SW480 (cell line): ENCODE measurements around the gene SSH3.
A peak's percentile ranks its signal among the peaks of the same experiment; 100 is the strongest.
"Not testable (repeated sequence)": the region's sequence is repeated elsewhere in the genome, so short reads cannot be mapped to it uniquely, and the experiment has no call there.

Experiments
- DNase-seq: peaks from one replicate; pipeline ENCODE4 v3.0.0-alpha.2; 2016; ENCODE audit warnings: low spot score

SSH3 gene

GRCh38 chr11:67303132-67303834 is at the start of gene SSH3:
Gene SSH3 (plus strand): TSS chr11:67303530. CDS start chr11:67303626, 96 bp downstream.
- DNase-seq = peak; percentile 86

GRCh38 chr11:67253872-67254624 is 49.3 kb upstream of the SSH3 start:
- no peak for DNase-seq

DNA sequence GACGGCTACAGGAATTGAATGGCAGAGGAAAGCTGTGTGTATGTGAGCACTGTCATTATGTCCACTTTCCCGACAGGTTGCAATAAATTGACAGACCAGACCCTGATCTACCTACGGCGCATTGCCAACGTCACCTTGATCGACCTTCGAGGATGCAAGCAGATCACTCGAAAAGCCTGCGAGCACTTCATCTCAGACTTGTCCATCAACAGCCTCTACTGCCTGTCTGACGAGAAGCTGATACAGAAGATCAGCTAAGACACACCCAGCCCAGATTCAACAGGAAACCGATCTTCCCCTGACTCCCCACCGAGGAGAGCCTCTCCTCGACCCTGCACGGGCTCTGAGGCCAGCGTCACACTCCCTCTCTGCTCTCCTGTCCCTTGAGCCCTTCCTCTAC is 48.5 kb upstream of the SSH3 start:
- no peak for DNase-seq

GRCh38 chr11:67255353-67255752 is 48.0 kb upstream of the SSH3 start:
- no peak for DNase-seq

DNA sequence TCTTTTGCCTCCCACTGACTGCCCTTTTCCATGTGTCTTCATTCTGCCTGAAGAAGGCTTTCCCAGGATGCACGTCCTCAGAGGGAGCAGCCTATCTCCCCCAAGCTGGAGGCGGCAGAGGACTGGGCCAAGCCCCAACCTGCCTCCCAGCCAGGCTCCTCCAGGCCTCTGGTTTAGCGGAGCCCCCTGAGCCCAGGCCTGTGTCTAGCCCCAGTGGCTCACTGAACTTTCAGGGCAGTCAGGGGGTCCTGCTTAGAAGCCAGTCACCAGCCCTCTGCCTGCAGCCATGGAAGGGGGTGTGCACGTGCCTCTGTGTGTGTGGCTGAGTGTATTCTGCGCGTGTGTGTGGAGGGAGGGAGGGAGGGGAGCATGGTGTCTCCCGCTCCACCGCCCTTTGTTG is 47.5 kb upstream of the SSH3 start:
- DNase-seq = no peak

DNA sequence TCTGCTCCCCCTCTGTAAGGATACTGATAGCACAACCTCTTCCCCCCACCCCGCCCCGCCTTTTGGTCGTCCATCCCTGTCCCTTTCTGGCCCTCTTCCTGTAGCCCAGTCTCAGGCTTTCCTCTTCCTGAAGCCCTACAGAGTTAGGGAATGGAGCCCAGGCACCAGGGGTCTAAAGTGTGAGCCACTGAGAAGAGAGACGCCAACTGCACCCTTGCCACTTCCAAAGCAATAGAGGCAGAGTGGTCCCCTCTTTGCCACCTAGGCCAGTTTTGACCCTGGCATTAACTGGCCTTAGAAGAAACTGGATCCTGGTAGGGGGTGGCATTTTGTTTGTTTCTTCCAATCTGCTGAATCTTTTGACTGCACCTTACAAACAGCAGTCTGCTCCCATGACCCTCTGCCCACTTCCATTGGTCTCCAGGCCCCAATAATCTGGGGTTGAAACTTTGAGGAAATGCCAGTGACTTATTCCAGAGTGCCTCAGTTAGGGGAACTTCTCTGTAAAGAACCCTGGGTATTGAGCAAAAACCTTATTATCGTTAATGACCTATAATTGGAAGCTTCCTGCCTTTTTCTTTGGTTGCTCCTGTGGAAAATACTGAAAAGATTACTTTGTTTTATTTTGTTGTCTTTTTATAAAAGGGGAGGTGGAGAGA is 46.7 kb upstream of the SSH3 start:
- DNase-seq = no peak

GRCh38 chr11:67260406-67260805 is 42.9 kb upstream of the SSH3 start:
- DNase-seq = no peak

DNA sequence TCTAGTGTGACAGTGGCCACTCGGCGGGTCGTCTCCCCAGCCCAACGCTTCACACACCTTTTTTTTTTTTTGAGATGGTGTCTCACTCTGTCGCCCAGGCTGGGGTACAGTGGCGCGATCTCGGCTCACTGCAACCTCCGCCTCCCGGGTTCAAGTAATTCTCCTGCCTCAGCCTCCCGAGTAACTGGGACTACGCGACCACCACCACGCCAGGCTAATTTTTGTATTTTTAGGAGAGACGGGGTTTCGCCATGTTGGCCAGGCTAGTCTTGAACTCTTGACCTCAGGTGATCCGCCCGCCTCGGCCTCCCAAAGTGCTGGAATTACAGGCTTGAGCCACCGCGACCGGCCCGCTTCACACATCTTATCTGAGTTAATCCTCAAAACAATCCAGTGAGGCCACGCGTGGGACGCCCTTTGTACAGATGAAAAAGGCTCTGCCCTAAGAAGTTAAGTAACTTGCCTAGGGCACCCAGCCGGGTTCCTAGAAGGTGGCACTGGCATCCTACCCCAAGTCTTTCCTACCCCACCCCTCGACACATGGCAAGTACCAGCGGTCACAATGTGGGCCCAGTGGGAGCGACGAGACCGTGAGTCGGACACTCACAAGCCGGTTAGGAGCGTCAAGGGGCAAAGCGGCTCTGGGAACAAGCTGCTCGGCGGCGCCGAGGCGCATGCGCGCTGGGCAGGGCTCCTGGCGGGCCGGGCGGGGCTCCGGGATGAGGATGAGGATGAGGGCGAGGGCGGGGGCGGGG is 42.3 kb upstream of the SSH3 start:
- not testable (repeated sequence) for DNase-seq

DNA sequence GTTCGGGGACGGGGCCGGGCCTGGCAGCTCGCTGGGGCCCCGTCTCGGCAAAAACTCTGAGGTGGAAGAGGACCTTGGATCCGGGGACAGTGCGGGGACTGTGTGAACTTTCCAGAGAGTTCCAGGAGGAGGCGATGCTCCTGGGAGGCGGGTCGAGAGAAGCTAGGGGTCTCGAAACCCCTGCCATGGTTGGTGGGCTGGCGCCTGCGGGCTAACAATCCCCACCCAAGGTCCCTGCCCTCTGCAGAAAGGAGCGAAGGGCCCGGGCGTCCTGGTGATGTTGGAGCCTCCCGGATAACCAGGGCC is 41.7 kb upstream of the SSH3 start:
- no peak for DNase-seq

DNA sequence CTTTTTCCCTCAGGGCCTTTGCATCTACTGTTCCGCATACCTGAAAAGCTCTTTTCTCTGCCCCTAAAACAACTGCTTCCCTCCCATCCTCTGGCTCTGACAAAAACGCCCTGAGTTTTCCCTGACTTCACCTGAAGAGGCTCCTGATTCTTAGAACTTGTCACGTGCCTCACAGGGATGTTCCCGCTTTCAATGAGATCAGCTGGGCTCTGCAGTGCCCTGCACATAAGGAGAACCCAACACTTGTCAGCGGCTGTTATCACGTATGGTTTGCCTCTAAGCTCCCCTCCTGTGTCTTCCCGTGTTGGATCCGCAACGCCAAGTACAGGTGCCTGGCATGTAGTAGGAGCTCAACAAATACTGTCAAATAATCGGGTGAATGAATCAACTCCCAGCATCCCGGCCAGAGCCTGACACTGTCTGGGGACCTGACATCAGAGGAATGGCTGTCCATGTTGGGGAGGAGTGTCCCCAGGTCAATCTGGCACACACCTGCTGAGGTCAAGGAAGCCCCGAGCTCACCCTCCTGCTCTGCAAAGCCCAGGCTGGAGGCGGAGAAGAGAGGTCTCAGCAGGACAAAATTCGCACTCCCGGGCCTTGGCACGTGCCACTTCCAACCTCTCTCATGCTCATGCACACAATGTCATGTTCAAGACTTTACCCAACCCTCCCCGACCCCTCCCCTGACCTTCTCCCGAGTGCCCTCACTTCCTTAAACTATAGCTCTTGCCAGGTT is 41.2 kb upstream of the SSH3 start:
- DNase-seq = no peak

DNA sequence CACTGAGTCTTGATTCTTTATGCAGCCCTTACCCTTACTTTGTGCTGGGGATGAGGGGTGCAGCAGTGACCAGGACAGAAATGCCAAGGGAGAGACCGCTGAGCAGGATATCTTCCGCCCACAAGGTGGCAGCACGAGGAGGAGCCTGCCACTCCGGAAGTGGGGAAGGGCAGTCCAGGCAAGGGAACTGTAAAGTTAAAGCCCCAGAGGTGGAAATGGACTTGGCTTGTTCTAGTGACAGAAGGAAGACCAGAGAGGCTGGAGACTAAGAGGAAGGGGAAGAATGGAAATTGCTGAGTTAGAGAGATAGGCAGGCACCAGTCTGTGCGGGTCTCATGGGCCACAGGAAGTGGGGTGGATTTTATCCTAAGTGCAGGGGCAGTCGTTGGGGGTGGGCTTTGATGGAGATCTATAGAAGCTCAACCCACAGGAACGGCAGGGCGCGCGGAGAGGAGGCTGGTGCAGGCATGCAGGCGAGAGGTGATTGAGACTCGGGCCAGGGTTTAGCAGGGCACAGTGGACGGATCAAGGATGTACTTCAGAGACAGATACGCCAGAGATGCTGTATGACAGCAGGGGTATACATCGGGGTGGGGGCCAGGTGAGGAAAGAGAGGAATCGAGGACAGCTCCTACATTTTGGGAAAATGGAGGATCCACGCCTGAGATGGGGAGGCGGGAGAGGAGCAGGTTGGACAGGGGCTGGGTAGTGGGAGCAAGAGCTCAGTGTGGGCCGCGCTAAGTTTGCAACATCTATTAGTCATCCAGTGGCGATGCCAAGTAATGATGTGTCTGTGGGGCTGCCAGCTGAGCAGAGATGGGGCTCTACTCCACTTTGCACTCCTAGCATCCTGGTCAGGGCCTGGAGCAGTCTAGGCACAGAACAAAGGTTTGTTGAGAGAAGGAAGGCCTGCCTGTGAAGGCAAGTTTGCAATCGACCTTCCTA is 40.3 kb upstream of the SSH3 start:
- DNase-seq = peak; percentile 85

GRCh38 chr11:67264260-67264659 is 39.1 kb upstream of the SSH3 start:
- no peak for DNase-seq

- no peak for DNase-seq
Measured at GRCh38 chr11:67264877-67265632, 38.3 kb upstream of the SSH3 start.

GRCh38 chr11:67265633-67266448 is 37.5 kb upstream of the SSH3 start:
- peak; percentile 54 for DNase-seq

GRCh38 chr11:67266449-67267187 is 36.7 kb upstream of the SSH3 start, which contains the start of gene GRK2:
Gene GRK2 (plus strand): TSS chr11:67266473. CDS start chr11:67266700, 227 bp downstream.
- DNase-seq = peak; percentile 65

GRCh38 chr11:67267188-67268080 is 35.9 kb upstream of the SSH3 start:
- DNase-seq = peak; percentile 94
